IPS-18c (cell line): ENCODE measurements around the gene CAPZA3.
"Not testable (repeated sequence)": the region's sequence is repeated elsewhere in the genome, so short reads cannot be mapped to it uniquely, and the experiment has no call there.

Source experiments
- H3K4me3 ChIP-seq: 2 replicates; pipeline ENCODE4 v1.7.0; 2013; ENCODE audit warnings: low read depth, mild to moderate bottlenecking, low read length, moderate library complexity; ENCODE audit not compliant: insufficient read depth
- H3K9me3 ChIP-seq: one replicate; pipeline ENCODE4 v1.6.1; 2013; ENCODE audit warnings: mild to moderate bottlenecking, low read length, moderate library complexity; ENCODE audit not compliant: control insufficient read depth, insufficient read depth

The CAPZA3 gene, protein sequence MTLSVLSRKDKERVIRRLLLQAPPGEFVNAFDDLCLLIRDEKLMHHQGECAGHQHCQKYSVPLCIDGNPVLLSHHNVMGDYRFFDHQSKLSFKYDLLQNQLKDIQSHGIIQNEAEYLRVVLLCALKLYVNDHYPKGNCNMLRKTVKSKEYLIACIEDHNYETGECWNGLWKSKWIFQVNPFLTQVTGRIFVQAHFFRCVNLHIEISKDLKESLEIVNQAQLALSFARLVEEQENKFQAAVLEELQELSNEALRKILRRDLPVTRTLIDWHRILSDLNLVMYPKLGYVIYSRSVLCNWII

DNA sequence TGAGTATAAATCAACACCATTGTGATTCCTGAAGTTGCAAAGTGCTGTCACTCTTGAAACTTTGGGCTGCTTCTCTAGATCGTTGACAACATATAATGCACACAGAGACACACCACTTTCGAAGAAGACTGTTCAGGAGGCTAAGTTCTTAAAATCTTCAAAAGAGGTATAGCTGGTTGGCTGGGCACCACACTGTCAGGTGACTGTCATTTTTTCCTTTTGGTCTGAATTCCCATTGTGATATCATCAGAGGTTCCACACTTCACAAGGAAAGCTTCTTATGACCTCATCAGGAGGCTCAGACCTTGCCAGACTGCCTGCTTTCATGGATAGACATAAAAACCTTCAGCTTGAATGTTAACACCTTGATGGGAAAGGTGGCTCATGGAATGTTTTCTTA lies at the start of gene CAPZA3, which contains the start of gene PLCZ1:
CAPZA3 (plus strand) TSS at position 301 of the 400 bp plus-strand sequence. CDS start 150 bp downstream, outside the sequence.
PLCZ1 (minus strand) TSS at position 194 of the 400 bp plus-strand sequence. CDS start 641 bp downstream, outside the sequence.
- H3K4me3 ChIP-seq = no peak within 1 kb of the TSS
- H3K9me3 ChIP-seq = no peaks in the 10 kb centered on the region

DNA sequence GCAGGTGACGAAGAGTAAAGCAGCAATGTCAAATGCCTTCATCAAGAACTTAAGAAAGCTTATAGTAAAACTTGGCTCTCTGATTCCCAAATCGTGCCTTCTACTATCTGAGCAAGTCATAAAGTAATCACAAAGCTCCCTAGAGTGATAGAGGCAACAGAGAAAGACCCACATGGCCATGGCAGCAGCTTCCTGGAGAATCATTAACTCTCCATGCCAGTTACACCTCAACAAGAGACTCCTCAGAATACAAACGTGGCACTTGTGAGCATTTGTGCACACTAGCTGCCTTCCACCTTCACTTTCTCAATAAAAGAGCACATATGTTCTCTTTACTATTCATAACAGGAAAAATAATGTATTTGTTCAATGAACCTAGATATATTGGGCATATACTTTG lies 48.1 kb upstream of the CAPZA3 start:
- Histone ChIP-seq H3K4me3 (no peak overlapping the region), H3K9me3 (no peaks in the 10 kb centered on the region)

DNA sequence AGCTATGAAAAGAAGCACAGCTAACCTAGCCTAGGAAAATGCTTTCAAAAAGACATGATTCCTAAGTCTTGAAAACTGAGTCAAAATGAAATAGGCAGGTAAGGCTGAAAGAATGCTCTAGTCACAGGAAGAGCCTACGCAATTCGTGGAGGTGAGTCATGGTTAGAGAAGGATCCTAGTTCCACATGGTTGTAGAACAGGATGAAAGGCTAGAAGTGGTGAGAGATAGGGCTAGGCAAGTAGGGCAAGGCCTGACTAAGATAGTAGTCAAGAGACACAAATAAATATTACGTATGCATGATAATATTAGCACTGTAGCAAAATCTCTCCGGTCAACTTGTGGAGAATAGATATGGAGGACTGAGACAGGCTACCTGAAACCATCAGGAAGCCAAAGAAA lies 47.3 kb upstream of the CAPZA3 start:
- Histone ChIP-seq H3K9me3 (no peaks in the 10 kb centered on the region), H3K4me3 (no peak overlapping the region)

DNA sequence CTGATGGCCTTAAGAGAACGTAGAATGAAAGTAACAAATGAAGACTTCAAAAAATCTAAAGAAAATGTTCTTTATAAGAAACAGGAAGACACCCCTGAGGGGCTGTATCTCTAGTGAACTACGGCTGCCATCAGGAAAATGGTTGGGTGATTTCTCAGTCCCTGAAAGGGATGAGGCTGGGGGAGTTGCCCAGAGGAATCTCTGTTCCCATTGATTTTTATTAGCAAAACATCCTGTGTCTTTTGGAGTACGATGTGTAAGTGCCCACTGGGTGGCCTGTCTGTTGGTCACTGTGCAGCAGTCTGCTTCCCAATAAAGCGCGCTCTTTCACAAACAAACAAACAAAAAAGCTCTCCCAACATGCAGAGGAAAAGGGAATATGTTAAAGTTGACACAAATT lies 43.9 kb upstream of the CAPZA3 start:
- not testable (repeated sequence) for H3K4me3 ChIP-seq, H3K9me3 ChIP-seq

DNA sequence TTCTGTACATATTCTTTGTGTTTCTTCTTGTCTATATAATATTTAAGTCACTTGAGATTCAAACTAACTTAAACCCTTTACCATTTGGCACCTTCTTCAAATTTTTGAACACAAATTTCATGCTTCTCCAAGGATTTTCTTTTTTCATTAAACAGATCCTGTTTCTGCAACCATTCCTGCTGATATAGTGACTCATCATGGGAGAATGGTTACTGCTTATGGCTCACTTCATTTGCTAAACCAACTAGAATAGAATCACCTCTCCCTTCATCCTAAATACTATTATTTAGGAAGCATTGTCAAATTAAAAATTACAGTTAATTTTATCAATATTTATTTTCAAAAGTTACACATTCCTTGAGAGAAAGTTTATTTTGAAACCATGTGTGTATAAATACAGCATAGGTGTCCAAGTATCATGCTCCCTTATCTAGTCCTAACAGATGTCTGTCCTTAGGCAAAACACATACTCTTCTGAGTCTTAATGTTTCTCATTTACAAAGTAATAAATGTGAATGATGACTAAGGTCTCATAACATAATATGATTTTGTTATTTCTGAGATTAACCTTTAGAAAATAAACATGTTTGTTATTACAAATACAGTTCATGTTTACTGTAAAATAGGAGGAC lies 40.8 kb upstream of the CAPZA3 start:
- Histone ChIP-seq H3K4me3 (no peak overlapping the region), H3K9me3 (no peaks in the 10 kb centered on the region)

DNA sequence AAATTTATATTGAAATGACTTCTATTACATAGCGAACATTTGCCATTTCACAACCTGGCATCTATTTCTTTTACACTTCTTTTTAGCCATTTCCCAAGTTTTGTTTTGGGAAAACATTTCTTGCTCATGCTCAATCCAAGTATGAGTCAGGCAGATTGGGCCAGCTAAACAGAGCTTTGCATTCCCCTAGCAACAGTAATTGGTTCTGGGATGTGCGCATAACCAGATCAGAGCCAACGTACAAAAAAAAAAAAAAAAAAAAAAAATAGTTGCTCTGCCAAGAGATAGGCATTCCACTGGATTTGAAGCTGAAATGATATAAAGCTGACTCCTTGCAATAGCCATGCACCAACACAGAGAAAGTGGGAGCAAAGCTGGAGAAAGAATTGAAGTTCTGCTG lies 37.6 kb upstream of the CAPZA3 start:
- no peak overlapping the region for H3K4me3 ChIP-seq

DNA sequence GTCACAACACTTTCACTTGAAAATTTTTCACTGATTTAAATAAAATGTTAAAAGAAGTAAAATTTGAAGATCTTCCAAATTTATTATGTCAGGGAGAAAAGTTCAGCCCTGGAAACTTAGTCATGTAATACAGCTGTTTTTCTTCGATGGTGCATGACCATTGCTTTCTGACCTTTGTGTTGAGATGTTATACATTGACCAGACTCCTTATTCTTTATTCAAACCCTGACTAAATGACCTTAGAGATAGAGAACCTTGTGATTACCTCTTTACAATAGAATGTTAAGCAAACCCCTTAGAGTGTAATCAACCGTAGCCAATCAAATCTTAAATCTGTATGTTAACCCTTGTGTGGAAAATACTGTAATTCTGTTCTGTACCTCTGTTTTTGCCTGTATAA lies 34.6 kb upstream of the CAPZA3 start:
- Histone ChIP-seq H3K9me3 (no peaks in the 10 kb centered on the region), H3K4me3 (no peak overlapping the region)

More for the DNA sequence above, 37.6 kb upstream of the CAPZA3 start:
- no peaks in the 10 kb centered on the region for H3K9me3 ChIP-seq

DNA sequence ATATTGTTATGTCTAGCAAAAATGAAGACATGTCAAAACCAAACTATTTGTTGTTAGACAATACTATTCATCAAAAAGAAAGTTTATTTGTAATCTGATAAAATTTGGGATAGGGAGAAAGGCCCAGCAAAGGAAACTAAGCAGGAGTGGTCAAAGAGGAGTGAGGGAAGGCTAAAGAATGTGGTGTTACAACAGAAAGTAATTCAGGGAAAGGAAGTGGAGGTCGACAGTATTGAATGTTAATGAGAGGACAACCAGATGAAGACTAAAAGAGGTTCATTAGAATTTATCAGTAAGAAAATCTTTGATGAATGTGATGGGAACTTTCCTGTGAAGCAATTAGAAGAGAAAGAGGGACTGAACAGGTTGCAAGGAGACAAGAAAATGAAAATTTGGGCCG lies 34.0 kb upstream of the CAPZA3 start:
- H3K4me3 ChIP-seq = no peak overlapping the region
- no peaks in the 10 kb centered on the region for H3K9me3 ChIP-seq

DNA sequence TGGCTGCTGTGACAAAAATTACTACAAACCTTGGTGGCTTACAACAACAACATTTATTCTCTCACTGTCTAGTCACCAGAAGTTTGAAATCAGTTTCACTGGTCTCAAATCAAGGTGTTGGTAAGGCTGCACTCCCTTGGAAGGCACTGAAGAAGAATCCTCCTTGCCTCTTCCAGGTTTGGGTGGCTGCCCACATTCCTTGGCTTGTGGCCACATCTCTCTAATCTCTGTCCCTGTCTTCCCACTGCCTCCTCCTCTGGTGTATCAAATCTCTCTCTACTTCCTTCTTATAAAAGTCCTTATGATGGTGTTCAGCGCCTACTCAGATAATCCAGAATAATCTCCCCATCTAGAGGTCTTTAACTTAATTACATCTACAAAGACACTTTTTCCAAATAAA lies 31.1 kb upstream of the CAPZA3 start:
- no peak overlapping the region for H3K4me3 ChIP-seq

DNA sequence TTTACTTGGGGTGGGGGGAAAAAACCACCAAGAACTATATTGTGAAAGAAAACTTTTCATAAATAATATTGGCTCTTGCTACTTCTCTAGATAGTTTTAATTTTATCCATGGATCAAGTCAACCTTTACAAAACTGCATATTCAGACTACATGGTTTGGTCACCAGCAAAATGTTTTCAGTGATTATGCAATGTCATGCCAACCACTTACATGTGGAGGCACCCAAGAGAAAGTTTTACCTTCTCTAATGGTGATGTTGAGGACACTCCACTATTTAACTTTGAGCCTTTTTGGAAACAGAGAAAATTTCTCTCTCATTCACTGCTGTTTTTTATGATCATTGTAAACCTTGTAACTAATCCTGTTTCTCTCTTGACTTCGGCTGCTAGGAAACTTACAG lies 21.7 kb upstream of the CAPZA3 start:
- Histone ChIP-seq H3K9me3 (no peaks in the 10 kb centered on the region), H3K4me3 (no peak overlapping the region)

More for the DNA sequence above, 31.1 kb upstream of the CAPZA3 start:
- H3K9me3 ChIP-seq = no peaks in the 10 kb centered on the region

DNA sequence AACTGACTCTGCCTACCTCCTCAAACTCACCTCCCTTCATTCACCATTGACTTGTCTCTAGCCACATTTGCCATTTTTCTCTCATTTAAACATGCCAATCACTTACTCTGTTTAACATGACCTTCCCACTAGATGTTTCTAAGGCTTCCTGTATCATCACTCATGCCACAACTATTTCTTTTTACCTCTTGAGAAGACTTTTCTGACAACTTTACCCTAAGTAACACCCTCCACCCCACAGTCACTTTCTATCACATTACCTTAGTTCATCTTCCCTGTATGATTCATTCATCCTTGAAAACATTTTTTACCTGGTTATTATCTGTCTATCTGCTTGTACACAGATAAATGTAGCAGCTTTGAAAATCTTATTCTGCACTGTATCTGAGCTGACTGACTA lies 19.5 kb upstream of the CAPZA3 start:
- no peak overlapping the region for H3K4me3 ChIP-seq
- no peaks in the 10 kb centered on the region for H3K9me3 ChIP-seq

DNA sequence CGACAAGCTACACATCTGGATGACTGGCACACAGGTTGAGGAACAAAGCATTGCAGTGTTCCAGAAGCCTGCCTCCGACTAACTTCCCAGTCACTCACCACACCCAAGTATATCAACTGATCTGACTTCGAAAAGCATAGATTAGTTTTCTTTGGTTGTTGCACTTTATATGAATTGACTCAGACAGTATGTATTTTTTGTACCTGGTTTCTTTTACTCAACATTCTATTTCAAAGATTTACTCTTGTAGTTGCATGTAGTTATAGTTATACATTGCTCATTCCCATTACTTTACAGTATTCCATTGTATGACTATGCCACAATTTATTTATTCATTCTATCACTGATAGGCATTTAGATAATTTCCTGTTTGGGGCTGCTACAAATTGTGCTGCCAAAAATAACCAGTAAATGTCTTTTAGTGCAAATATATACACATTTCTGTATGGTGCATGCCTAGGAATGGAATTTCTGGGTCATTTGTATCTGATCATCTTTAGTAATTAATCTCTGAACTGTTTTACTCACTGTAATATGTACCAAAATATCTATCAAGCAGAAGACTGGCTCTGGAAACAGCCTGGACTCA lies 17.9 kb upstream of the CAPZA3 start:
- Histone ChIP-seq H3K4me3 (no peak overlapping the region), H3K9me3 (no peaks in the 10 kb centered on the region)

DNA sequence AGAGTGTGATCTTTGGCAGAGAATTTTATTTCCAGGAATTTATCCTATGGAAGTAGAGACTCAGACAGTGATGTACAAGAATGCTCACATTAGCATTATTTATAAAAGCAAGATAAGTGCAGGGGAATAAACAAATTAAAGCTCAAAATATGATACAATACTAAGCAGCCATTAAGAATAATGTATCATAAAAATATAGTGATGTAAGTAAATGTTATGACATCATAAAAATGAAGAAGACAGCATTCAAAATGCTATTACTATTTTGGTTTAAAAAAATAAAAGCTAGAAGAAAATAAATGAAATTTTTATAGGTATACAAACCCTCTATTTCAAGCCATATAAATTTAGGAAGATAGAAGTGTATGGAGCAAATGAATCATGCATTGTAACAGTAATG lies 17.2 kb upstream of the CAPZA3 start:
- no peaks in the 10 kb centered on the region for H3K9me3 ChIP-seq
- H3K4me3 ChIP-seq = no peak overlapping the region

DNA sequence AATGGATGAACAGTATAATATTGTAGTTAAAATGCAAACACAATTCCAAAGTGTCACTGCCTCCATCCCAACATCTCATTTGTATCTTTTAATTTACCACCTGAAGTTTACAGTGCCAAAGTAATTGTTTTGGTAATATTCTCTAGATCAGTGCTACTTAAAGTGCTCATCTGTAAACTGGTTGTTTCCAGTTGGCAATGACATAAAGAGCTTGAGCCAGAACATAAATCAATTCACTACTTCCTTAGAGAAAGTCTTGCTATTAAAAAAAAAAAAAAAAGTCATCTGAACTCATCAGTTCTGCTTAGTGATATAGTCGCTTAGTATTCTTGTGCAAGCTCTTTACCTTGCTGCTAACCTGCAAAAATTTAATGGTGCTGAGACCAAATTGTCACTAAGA lies 16.5 kb upstream of the CAPZA3 start:
- Histone ChIP-seq H3K9me3 (no peaks in the 10 kb centered on the region), H3K4me3 (no peak overlapping the region)

DNA sequence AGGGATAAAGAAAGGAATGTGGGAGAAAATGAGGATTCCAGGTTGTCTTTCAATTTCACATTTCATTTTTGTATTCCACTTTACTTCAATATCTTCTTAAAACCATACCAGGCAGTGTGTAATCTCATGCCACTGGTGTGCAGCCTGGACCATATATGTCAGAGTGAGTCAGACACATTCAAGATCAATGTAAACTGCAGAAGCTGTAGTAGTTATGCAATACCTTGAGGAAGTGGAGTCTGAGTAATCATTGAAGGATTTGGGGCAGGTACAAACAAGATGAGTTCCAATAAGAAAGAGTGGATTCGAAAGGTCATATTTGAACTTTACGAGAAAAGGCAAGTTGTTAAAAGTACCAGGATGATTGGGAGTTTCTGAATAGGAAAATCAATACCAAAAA lies 14.2 kb upstream of the CAPZA3 start:
- Histone ChIP-seq H3K9me3 (no peaks in the 10 kb centered on the region), H3K4me3 (no peak overlapping the region)

DNA sequence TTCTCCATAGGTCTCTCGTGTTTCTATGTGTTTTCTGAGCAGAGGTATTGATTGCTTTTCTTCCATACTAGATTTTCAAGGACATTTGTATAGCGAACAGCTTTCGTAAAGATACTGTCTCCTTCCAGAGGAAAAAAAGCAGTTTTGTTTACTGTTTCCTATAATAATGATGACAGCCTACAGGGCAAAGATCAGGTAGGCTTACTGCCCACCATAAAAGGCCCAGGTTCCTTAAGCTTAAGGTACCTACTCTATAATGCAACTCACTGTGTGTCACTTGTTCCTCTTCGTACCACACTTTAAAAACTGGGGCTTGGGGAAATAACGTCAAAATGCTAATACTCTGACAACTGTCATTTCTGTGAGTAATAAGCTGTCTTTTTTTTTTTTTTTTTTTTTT lies 6.8 kb upstream of the CAPZA3 start:
- no peak overlapping the region for H3K4me3 ChIP-seq
- H3K9me3 ChIP-seq = no peaks in the 10 kb centered on the region

DNA sequence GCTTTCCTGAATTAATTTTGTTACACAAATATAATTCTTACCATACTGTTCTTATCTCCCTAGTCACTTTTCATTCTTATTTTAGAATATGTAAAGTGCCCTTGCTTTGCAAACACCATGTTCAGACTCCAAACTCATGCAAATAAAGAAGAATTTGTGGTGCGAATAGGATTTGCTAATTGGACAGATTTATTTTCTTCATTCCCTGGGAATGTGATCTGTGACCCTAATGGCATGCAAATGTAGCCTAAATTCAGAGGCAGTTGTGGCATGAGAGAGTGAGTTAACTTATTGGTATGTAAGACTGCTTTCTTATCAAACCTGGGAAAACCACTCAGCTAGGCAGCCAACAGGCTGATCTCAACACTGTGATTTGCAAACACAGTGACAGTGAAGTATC lies 10.0 kb downstream of the CAPZA3 start:
- Histone ChIP-seq H3K4me3 (no peak overlapping the region), H3K9me3 (no peaks in the 10 kb centered on the region)

DNA sequence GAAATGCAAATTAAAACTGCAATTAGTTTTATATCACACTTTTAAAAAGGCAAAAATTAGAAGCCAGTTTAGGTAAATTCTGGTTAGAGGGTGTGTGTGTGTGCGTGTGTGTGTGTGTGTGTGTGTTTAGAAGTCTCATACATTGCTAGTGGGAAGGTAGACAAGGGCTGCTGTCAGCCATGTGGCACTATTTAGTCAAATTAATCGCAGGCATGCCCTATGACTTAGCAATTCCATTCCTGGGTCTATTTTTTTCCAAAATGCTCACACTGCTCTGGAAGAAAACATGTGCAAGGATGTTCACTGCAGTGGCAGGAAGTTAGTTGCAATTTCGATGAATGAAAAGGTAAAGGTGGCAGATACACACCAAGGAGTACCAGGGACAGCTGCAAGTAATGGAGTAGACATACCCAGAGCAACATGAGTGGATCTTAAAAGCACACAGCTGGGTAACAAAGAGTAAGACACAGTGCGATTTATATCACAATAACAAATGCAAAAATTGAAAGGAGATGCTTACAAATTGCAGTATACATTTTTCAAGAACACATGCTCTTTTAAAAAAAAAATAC lies 11.6 kb downstream of the CAPZA3 start:
- Histone ChIP-seq H3K4me3 (no peak overlapping the region), H3K9me3 (no peaks in the 10 kb centered on the region)
